Stimulated activated CD8-positive, alpha-beta memory T cell treated with anti-CD3 and anti-CD28 coated beads, Interleukin-15, amount 100 ng/mL, for 1 hour (primary cell): Measurements from ENCODE around the gene PPEF2.
"Not testable (repeated sequence)": the region's sequence is repeated elsewhere in the genome, so short reads cannot be mapped to it uniquely, and the experiment has no call there.

ENCODE experiments used
- DNase-seq: peaks from one replicate; pipeline ENCODE4 v3.0.0-alpha.2; 2020; ENCODE audit warnings: low read depth

The PPEF2 gene

DNA sequence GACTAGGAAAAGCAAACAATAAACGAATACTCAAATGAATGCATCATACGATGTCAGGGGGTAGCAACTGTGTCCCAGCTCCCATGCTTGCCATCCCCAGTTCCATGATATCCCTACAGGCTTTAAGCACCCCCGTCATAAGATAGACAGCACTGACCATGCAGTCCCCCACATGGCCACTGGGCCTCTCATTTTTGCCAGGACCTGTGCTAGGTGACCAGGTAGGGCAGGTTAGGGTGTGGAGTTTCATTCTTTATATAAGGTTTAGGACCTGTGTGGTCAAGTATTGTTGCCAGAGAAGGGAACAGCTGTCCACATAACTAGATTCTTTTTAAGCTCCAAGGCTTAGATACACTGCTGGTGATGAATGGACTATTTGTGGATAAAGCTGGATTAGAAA, 9.7 kb downstream of the PPEF2 start:
- DNase-seq, result no peak

DNA sequence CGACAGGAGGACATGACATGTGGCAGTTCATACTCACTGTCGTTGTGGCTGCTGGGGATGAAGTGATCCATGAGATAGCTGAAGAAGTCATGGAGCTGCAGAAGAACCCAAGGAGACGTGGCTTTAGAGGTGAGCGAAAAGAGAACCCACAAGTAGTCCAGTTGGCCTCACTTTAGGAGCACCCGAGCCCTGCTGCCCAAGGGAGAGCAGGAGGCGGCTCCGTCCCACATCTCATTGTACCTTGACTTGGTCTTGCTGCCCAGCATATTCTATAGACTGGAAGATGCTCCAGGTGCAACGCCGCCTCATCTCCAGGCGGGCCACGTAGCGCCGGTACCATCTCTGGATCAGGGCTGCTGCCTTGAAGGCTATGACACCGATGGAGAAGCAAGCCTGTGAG, 10.6 kb downstream of the PPEF2 start:
- no peak for DNase-seq

DNA sequence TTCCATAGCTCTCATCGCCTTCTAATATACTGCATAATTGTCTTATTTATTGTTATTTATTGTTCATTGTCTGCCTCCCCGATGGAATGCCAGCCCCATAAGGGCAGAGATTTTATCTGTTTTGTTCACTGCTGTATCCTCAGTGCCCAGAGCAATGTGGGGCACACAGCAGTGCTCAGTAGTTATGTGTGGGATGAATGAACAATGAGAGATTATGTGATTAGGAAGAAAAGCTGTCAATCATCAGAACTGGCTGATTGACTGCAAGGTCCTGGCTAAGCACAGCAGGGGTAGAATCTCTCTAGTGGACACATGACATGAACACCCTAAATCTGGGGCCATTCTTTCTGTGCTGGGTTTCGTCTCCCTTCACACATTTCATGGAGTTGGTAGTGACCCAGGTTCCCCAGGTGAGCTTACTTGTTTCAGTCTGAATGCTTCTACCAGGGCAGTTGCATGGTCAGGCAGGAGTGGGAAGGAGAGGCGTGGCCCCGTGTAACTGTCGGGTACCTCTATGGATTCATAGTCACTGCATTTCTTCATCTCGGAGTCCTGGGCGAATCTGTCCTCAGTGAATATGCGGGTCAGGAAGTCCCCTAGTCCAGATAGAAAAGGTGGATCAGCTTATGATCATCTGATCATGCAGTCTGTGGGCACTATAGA, 12.6 kb downstream of the PPEF2 start:
- no peak for DNase-seq

DNA sequence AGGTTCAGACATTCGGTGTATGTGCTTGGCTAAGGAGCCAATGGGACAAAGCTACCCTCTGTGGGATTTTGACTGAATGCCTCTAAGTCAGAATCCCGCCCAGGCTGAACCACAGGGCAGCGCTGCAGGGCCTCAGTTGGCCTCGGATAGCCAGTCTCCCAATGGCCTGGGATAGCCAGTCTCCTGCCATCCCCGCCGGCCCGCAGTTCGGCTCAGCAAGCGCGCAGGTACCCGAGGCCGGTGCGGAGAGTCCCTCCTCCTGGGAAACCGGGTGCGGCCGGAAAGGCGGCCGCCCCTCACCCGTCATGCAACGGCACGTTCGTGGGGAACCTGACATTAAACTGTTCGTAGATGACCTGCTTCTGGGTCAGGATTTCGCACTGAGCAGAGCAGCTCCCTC, 16.1 kb downstream of the PPEF2 start:
- DNase-seq, result no peak

- no peak for DNase-seq
Observed at GRCh38 chr4:75881476-75881875, 20.8 kb downstream of the PPEF2 start.

DNA sequence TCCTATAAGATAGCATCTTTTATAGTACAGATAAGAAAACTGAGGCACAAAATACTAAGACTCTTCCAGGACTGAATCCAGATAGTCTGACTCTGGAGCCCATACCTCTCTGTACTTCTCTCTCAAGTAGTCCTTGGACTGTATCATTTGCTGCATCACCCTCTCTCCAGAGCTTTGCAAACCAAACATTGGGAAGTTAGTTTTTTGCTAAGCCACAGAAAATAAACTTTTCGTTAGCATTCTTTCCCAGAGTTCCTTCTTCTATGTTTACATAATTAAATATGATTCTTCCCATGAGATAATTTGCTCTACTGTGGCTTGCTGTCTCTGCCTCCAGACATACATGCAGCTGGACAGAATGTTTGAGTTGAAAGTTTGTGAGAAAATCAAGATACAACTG, 22.0 kb downstream of the PPEF2 start:
- DNase-seq, result no peak

GRCh38 chr4:75878246-75878756, 24.0 kb downstream of the PPEF2 start:
- no peak for DNase-seq

- DNase-seq, result no peak
Observed at GRCh38 chr4:75876218-75876617, 26.0 kb downstream of the PPEF2 start.

GRCh38 chr4:75869100-75869499, 33.2 kb downstream of the PPEF2 start:
- DNase-seq, result no peak

DNA sequence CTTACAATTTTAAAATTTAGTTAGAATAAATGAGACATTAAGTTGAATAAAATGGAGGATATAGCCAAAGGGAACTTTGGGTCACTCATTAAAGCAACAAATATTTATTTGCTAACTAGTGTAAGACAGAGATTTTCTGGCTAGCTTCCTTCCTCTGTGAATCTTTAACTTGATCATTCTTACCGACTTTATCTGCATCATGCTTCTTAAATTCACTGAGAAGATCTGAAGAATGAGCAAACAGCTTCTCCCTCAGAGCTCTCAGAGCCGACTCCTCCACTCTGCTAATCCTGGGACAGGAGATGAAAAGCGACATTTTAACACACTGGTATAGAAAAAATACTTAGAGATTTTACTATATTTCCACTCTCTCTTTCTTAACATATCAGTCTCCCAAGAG, 35.1 kb downstream of the PPEF2 start:
- no peak for DNase-seq

DNA sequence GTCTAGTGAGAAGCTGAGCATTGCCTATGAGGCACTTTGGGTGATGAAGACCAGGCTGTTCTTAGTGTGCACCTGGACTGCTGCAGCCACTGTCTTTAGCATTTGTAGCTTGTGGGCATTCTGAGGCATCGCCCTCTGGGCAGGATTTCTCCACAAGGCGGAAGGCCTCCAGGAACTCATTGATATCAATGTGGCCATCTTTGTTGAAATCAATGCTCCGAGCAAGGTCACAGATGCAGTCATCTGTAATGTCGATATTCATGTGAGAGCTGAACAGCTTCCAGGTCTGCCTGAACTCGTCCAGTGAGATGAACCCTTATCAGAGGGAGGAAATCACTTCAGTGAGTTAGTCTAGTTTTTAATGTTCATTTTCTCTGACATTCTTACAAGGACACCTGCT, 41.6 kb downstream of the PPEF2 start:
- no peak for DNase-seq

DNA sequence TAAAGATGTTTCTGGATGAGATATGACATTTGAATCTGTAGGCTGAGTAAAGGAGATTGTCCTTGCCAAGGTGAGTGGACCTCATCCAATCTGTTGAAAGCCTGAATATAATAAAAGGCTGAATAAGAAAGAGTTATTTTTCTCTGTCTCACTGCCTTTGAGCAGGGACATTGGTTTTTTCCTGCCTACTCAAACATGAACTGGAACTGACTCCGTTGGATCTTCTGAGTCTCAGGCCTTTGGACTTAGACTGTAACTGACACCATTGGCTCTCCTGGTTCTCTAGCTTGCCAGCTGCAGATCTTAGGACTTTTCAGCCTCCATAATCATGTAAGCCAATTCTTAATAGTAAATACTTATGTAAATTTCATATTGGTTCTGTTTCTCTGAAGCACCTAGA, 43.5 kb downstream of the PPEF2 start:
- DNase-seq, result no peak

DNA sequence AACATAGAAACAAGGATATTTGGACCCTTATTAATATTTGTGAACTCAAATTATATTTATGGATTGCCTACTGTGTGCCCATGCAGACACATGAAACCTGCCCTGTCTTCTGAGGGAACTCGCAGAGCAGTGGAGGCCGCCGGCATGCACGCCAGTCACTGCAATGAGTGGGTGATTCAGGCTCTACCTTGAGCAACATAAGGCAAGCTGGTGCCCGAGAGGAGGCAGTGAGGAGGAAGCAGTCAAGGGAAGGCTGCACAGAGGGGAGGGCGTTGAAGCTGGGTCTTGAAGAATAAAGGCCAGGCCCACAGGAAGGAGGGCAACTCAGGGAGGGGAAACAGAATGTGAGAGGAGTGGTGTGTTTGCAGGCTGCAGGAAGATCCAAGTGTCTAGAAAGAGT, 52.8 kb downstream of the PPEF2 start:
- no peak for DNase-seq

GRCh38 chr4:75848891-75849290, 53.4 kb downstream of the PPEF2 start:
- DNase-seq, result no peak

DNA sequence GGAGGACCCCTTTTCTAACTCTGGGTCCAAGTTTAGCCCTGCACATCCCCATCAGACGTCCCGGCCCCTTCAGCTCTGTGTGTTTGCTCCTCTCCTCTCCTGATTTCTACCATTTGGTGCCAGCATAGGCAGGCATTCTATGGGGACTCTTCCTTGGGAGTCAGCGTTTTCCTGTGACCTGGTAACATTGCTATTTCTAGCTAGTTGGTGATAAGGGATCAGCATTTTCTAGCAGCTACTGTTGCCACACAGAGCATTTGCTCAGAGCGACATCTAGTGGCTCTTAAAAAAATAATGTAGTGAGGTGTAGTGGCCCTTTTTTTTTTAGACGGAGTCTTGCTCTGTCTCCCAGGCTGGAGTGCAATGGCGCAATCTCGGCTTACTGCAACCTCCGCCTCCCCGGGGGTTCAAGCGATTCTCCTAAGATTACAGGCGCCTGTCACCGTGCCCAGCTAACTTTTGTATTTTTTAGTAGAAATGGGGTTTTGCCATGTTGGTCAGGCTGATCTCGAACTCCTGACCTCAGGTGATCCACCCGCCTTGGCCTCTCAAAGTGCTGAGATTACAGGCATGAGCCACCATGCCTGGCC, 54.0 kb downstream of the PPEF2 start:
- not testable (repeated sequence) for DNase-seq

DNA sequence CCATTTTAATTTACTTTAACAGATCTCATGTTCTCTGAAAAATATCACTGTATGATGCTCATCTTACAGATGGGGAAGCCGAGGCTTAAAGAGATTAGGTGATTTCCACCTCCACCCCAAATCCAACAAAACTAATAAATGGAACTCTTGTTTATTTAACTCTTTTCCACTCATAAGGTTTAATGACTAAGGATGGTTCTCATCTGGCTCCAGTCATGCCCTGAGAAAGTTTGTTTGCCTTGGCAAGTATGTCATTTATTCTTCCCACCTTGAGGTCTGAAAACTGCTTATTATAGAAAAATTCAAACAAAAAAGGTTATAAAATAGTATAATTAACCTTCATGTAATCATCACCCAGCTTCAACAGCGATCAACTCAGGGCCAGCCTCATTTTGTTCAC, 56.3 kb downstream of the PPEF2 start:
- no peak for DNase-seq

GRCh38 chr4:75844151-75844662, 58.0 kb downstream of the PPEF2 start:
- no peak for DNase-seq

DNA sequence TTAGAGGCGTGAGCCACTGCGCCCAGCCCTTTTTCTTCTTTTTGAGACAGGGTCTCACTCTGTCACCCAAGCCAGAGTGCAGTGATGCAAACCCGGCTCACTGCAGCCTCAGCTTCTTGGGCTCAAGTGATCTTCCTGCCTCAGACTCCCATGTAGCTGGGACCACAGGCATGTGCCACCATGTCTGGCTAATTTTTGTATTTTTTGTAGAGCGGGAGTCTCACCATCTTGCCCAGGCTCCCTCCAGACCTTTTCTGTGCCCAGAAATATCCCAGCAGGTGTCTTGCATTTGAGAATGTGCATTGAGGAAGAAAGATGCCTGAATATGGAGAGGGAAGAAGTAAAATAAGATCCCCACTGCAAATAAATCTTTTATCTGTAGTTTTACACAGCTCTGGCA, 58.7 kb downstream of the PPEF2 start:
- DNase-seq, result no peak

GRCh38 chr4:75841641-75842520, 60.4 kb downstream of the PPEF2 start:
- DNase-seq, result no peak

- no peak for DNase-seq
Observed at GRCh38 chr4:75834772-75835154, 67.5 kb downstream of the PPEF2 start.

- DNase-seq, result no peak
Observed at GRCh38 chr4:75834095-75834771, 68.0 kb downstream of the PPEF2 start.

GRCh38 chr4:75831856-75832405, 70.3 kb downstream of the PPEF2 start:
- DNase-seq, result no peak
